Activated naive CD8-positive, alpha-beta T cell treated with anti-CD3 and anti-CD28 coated beads, Interleukin-2, amount 50 U/mL, for 24 hours (primary cell): ENCODE results near the gene UBE2Q1.
A peak's percentile ranks its signal among the peaks of the same experiment; 100 is the strongest.

Experiments
- ATAC-seq: fragments of 150-1000 bp; cut with Tn5 transposase; one replicate; pipeline ENCODE4 v1.10.0; 2021
- DNase-seq: peaks from one replicate; pipeline ENCODE4 v3.0.0; 2021
- H3K27ac Mint-ChIP-seq: one replicate; pipeline ENCODE4 v1.8.0; 2021; ENCODE audit warnings: mild to moderate bottlenecking, mixed read lengths
- H3K27me3 Mint-ChIP-seq: one replicate; pipeline ENCODE4 v1.8.0; 2021; ENCODE audit warnings: mixed read lengths
- H3K36me3 Mint-ChIP-seq: one replicate; pipeline ENCODE4 v1.8.0; 2021; ENCODE audit warnings: low read depth, mixed read lengths
- H3K4me1 Mint-ChIP-seq: one replicate; pipeline ENCODE4 v1.8.0; 2021; ENCODE audit warnings: mixed read lengths
- H3K4me3 Mint-ChIP-seq: one replicate; pipeline ENCODE4 v1.8.0; 2021; ENCODE audit warnings: mild to moderate bottlenecking, moderate library complexity, mixed read lengths
- H3K9me3 Mint-ChIP-seq: one replicate; pipeline ENCODE4 v1.8.0; 2021; ENCODE audit warnings: mixed read lengths

The UBE2Q1 gene

DNA sequence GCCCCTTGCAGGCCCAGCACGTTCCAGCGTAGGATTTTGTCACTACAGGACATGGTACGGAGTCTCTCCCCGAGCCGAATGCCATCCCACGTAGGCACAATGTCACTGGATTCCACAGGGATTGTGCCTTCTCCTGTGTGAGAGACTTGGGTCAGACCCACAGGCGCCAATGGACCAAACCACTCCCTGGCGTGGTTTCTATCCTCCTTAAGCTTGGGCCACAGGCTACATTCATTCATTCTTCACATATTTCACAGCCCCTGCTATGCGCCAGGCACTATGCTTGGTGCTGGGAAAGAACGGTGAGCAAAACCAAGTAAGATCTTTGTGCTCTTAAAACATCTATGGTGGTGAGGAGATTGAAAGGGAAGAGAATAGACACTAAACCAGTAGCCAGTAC lies 27.8 kb upstream of the UBE2Q1 start:
- Mint-ChIP-seq H3K27me3 (no peaks in the 10 kb centered on the region), H3K36me3 (peaks cover 74% of the 10 kb centered on the region), H3K4me3 (no peak overlapping the region), H3K9me3 (no peaks in the 10 kb centered on the region), H3K27ac (no peak overlapping the region), H3K4me1 (peaks cover 7% of the 10 kb centered on the region)
- DNase-seq (no peak), ATAC-seq (no peak)

GRCh38 chr1:154584267-154584994 lies 26.0 kb upstream of the UBE2Q1 start:
- ATAC-seq = no peak
- Mint-ChIP-seq H3K27ac (peak overlapping the region; percentile 21), H3K27me3 (no peaks in the 10 kb centered on the region), H3K36me3 (peaks cover 64% of the 10 kb centered on the region), H3K4me1 (no peaks in the 10 kb centered on the region), H3K4me3 (no peak overlapping the region), H3K9me3 (no peaks in the 10 kb centered on the region)
- no peak for DNase-seq

GRCh38 chr1:154583773-154584172 lies 25.3 kb upstream of the UBE2Q1 start:
- H3K27ac Mint-ChIP-seq = peak overlapping the region; percentile 16
- no peak overlapping the region for H3K4me3 Mint-ChIP-seq
- no peaks in the 10 kb centered on the region for H3K27me3 Mint-ChIP-seq
- H3K9me3 Mint-ChIP-seq = no peaks in the 10 kb centered on the region
- ATAC-seq (no peak), DNase-seq (no peak)
- H3K4me1 Mint-ChIP-seq = no peaks in the 10 kb centered on the region
- peaks cover 63% of the 10 kb centered on the region for H3K36me3 Mint-ChIP-seq

- Mint-ChIP-seq H3K9me3 (no peaks in the 10 kb centered on the region), H3K27ac (no peak overlapping the region)
- ATAC-seq = no peak
Observed at GRCh38 chr1:154582885-154583284, 24.4 kb upstream of the UBE2Q1 start.

DNA sequence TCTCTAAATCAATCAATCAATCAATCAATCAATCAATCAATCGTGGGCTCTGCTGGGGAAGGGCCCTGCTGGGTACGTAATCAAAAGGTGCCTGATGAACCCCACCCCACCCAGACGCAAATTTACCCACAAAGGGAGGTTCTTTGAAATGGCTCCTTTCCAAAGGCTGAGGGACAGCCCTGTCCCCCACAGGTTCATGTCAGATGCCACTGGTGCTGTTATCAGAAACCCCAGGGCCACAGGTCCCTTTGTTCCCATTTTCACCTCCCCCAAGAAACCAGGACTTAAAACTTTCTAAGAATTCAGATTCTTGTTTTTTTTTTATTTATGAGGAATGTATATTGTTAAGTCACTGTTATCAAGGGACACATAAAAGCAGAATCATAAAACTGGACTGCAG lies 23.3 kb upstream of the UBE2Q1 start:
- DNase-seq (no peak), ATAC-seq (no peak)
- Mint-ChIP-seq H3K4me1 (no peaks in the 10 kb centered on the region), H3K4me3 (no peak overlapping the region), H3K27ac (peak overlapping the region; percentile 59), H3K36me3 (peaks cover 50% of the 10 kb centered on the region), H3K9me3 (no peaks in the 10 kb centered on the region), H3K27me3 (no peaks in the 10 kb centered on the region)

More at GRCh38 chr1:154582885-154583284, 24.4 kb upstream of the UBE2Q1 start:
- Mint-ChIP-seq H3K36me3 (peaks cover 59% of the 10 kb centered on the region), H3K4me3 (no peak overlapping the region), H3K4me1 (no peaks in the 10 kb centered on the region), H3K27me3 (no peaks in the 10 kb centered on the region)
- no peak for DNase-seq

DNA sequence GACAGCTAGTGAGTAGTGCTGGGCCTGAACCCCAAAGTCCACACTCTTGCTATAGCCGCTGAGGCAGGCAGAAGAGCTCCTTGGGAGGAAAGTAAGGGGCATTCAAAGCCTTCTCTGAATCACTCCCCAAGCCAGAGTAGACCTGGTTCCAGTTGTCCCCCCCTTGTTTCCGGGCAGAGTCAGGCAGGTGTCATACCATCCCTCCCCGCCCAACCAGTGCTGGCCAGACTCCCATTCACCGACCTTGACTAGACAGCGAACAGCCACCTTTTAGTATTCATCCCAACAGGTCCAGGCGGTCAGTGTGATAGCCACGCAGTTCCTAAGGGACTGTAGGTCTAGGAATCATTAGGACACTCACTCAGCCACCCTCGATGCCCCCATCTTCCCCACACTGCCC lies 20.9 kb upstream of the UBE2Q1 start:
- Mint-ChIP-seq H3K27me3 (no peaks in the 10 kb centered on the region), H3K27ac (no peak overlapping the region), H3K4me1 (no peaks in the 10 kb centered on the region), H3K4me3 (no peak overlapping the region), H3K9me3 (no peaks in the 10 kb centered on the region), H3K36me3 (peaks cover 27% of the 10 kb centered on the region)
- DNase-seq (no peak), ATAC-seq (no peak)

GRCh38 chr1:154578058-154578418 lies 19.6 kb upstream of the UBE2Q1 start:
- Mint-ChIP-seq H3K27ac (no peak overlapping the region), H3K4me1 (no peaks in the 10 kb centered on the region), H3K27me3 (no peaks in the 10 kb centered on the region), H3K9me3 (no peaks in the 10 kb centered on the region), H3K36me3 (peaks cover 16% of the 10 kb centered on the region), H3K4me3 (no peak overlapping the region)
- DNase-seq = no peak
- ATAC-seq = no peak

DNA sequence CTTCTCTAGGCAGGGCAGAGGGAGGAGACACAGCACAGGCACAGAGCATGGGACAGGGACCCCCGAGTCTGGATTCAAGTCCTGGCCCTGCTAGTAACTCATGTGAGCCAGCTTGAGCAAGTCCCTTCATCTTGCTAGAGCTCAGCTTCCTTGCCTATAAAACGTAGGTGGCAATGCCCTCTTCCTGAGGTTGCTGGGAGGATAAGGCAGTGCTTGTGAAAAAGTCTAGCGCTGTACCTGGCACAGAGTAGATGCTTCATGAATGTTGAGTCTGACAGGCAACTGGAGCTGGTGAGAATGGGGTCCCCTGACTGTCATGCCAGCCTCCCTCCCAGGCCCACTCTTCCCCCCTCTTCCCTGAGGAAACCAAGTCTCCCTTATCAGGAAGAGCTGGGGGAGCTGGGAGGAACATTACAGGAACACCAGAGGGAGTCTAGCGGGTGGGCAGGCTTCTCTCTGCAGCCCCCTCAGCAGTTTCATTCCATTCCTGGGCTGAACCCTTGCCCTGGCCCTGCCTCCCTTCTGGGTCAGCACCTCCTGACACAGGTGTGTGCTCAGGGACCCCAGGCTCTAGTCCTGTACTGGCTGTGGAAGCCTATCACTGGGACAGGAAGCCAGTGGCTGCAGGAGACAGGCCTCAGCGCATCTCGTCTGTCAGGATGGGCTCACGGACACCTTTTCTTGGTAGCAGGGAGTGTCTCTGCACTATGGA lies 19.0 kb upstream of the UBE2Q1 start:
- no peaks in the 10 kb centered on the region for H3K9me3 Mint-ChIP-seq
- H3K27ac Mint-ChIP-seq = no peak overlapping the region
- H3K36me3 Mint-ChIP-seq = peaks cover 13% of the 10 kb centered on the region
- H3K4me1 Mint-ChIP-seq = no peaks in the 10 kb centered on the region
- DNase-seq = no peak
- no peak overlapping the region for H3K4me3 Mint-ChIP-seq
- no peaks in the 10 kb centered on the region for H3K27me3 Mint-ChIP-seq
- ATAC-seq = no peak

DNA sequence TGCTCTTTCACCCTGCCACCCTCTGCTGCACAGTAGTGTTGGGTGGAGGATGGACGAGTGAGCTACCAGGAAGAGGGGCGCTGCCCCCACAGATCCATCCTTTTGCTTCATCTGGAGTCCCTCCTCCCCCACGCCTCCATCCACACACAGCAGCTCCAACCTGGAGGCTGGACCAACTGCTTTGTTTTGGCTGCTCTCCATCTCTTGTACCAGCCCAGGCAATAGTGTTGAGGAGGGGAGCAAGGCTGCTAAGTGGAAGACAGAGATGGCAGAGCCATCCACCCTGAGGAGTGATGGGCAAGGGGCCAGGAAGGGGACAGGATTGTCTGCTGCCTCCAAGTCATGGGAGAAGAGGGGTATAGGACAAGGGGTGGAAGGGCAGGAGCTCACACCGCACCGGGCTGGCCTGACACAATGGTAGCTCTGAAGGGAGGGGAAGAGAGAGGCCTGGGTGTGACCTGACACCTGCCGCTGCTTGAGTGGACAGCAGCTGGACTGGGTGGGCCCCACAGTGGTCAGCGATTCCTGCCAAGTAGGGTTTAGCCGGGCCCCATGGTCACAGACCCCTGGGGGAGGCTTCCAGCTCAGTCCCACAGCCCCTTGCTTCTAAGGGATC lies 17.6 kb upstream of the UBE2Q1 start:
- no peaks in the 10 kb centered on the region for H3K4me1 Mint-ChIP-seq
- H3K27me3 Mint-ChIP-seq = no peaks in the 10 kb centered on the region
- no peak overlapping the region for H3K4me3 Mint-ChIP-seq
- no peak for ATAC-seq
- H3K27ac Mint-ChIP-seq = no peak overlapping the region
- peaks cover 10% of the 10 kb centered on the region for H3K36me3 Mint-ChIP-seq
- no peak for DNase-seq
- no peaks in the 10 kb centered on the region for H3K9me3 Mint-ChIP-seq

- Mint-ChIP-seq H3K4me3 (no peak overlapping the region), H3K9me3 (no peaks in the 10 kb centered on the region), H3K36me3 (peaks cover 6% of the 10 kb centered on the region), H3K4me1 (no peaks in the 10 kb centered on the region), H3K27me3 (no peaks in the 10 kb centered on the region), H3K27ac (no peak overlapping the region)
- ATAC-seq (peak; percentile 9), DNase-seq (no peak)
Observed at GRCh38 chr1:154575147-154575927, 16.9 kb upstream of the UBE2Q1 start.

DNA sequence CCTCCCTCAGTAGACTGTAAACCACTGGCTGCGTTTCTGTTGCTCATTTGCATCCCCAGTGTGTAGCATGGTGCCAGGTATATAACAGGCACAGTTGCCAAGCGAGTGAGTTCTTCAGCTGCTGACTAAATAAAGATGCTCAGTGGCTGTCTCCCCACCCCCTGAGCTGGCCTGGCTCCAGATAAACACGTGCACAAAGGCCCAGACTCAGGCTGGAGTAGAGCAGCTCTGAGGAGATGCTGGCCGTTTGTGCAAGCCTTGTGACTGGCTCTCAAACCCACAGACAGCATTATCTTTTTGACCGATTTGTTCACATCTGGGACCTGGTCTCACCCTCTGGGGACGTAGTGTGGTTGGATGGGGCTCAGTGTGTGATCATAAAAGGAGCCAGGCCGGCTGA lies 16.3 kb upstream of the UBE2Q1 start:
- peaks cover 1% of the 10 kb centered on the region for H3K27me3 Mint-ChIP-seq
- H3K27ac Mint-ChIP-seq = no peak overlapping the region
- ATAC-seq (peak; percentile 9), DNase-seq (no peak)
- no peak overlapping the region for H3K4me3 Mint-ChIP-seq
- no peaks in the 10 kb centered on the region for H3K4me1 Mint-ChIP-seq
- no peaks in the 10 kb centered on the region for H3K9me3 Mint-ChIP-seq
- H3K36me3 Mint-ChIP-seq = peaks cover 6% of the 10 kb centered on the region

DNA sequence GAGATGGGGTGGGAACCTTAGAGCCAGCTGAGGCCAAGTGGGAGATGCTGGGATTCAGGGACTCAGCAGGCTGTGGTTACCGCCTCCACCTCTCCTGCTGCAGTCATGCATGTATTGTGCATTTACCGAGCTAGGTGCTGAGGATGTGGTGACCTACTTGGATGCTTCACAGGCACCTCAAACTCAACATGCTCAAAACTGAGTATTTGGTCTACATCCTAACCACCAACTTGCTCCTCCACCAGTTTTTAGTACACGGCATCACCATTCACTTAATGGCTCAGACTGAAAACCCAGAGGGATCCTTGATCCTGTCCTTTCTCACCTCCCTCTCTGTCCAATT lies 14.7 kb upstream of the UBE2Q1 start:
- H3K9me3 Mint-ChIP-seq = no peaks in the 10 kb centered on the region
- ATAC-seq (no peak), DNase-seq (no peak)
- H3K4me1 Mint-ChIP-seq = no peaks in the 10 kb centered on the region
- H3K27me3 Mint-ChIP-seq = peaks cover 12% of the 10 kb centered on the region
- H3K36me3 Mint-ChIP-seq = no peaks in the 10 kb centered on the region
- H3K27ac Mint-ChIP-seq = no peak overlapping the region
- no peak overlapping the region for H3K4me3 Mint-ChIP-seq

GRCh38 chr1:154572468-154573167 lies 14.2 kb upstream of the UBE2Q1 start:
- no peak overlapping the region for H3K27ac Mint-ChIP-seq
- no peak for DNase-seq

GRCh38 chr1:154571964-154572288 lies 13.5 kb upstream of the UBE2Q1 start:
- H3K27me3 Mint-ChIP-seq = peaks cover 20% of the 10 kb centered on the region
- no peaks in the 10 kb centered on the region for H3K36me3 Mint-ChIP-seq
- H3K4me1 Mint-ChIP-seq = peaks cover 6% of the 10 kb centered on the region
- H3K27ac Mint-ChIP-seq = no peak overlapping the region
- no peak overlapping the region for H3K4me3 Mint-ChIP-seq
- no peaks in the 10 kb centered on the region for H3K9me3 Mint-ChIP-seq
- DNase-seq (no peak), ATAC-seq (no peak)

More at GRCh38 chr1:154572468-154573167, 14.2 kb upstream of the UBE2Q1 start:
- peaks cover 16% of the 10 kb centered on the region for H3K27me3 Mint-ChIP-seq
- H3K36me3 Mint-ChIP-seq = no peaks in the 10 kb centered on the region
- ATAC-seq = no peak
- no peaks in the 10 kb centered on the region for H3K9me3 Mint-ChIP-seq
- H3K4me3 Mint-ChIP-seq = no peak overlapping the region
- H3K4me1 Mint-ChIP-seq = peaks cover 4% of the 10 kb centered on the region
